GM12891 (cell line): ENCODE data around the gene HJURP.

ENCODE experiments used
- DNase-seq: peaks from one replicate; pipeline ENCODE4 v3.0.0; 2011; ENCODE audit warnings: low spot score; ENCODE audit not compliant: insufficient read length
- FAIRE-seq: peaks from 2 replicates; lab custom pipeline; 2011; peaks lifted over from hg19 to GRCh38; lab: Jason Lieb, UNC
- PAX5 ChIP-seq: IDR thresholded peaks from 2 replicates; pipeline ENCODE4 v1.6.1; 2011; ENCODE audit warnings: low read length, moderate library complexity, mild to moderate bottlenecking; ENCODE audit not compliant: insufficient read depth, severe bottlenecking
- POLR2A ChIP-seq: IDR thresholded peaks from 2 replicates; pipeline ENCODE4 v1.6.1; 2011; ENCODE audit warnings: low read depth, low read length, control low read depth
- POLR2AphosphoS5 ChIP-seq: IDR thresholded peaks from 2 replicates; pipeline ENCODE4 v1.6.1; 2011; ENCODE audit warnings: low read depth, low read length, control low read depth
- POU2F2 ChIP-seq: IDR thresholded peaks from 2 replicates; pipeline ENCODE4 v1.6.1; 2011; ENCODE audit warnings: low read depth, mild to moderate bottlenecking, control low read depth, low read length, moderate library complexity
- SPI1 ChIP-seq: IDR thresholded peaks from 2 replicates; pipeline ENCODE4 v1.6.1; 2011; ENCODE audit warnings: low read depth, low read length, control low read depth
- TAF1 ChIP-seq: IDR thresholded peaks from 2 replicates; pipeline ENCODE4 v1.6.1; 2011; ENCODE audit warnings: low read depth, low read length, control low read depth

Gene HJURP

GRCh38 chr2:233866479-233866878 is 12.1 kb upstream of the HJURP start:
- TF ChIP-seq POLR2A (no peak), POU2F2 (no peak), POLR2AphosphoS5 (no peak), TAF1 (no peak), SPI1 (no peak), PAX5 (no peak)
- DNase-seq = no peak
- FAIRE-seq = no peak

- peak; percentile 81 for FAIRE-seq
- DNase-seq = no peak
- TF ChIP-seq POLR2A (no peak), SPI1 (no peak), PAX5 (no peak), TAF1 (no peak), POU2F2 (no peak), POLR2AphosphoS5 (no peak)
Observed at GRCh38 chr2:233865838-233866237, 11.5 kb upstream of the HJURP start.

GRCh38 chr2:233862261-233862768 is 8.0 kb upstream of the HJURP start:
- no peak for TF ChIP-seq POLR2AphosphoS5
- no peak for TF ChIP-seq POLR2A
- TF ChIP-seq TAF1 = no peak
- no peak for TF ChIP-seq POU2F2
- no peak for TF ChIP-seq PAX5
- TF ChIP-seq SPI1 = no peak
- FAIRE-seq (no peak), DNase-seq (no peak)

- no peak for FAIRE-seq
- TF ChIP-seq POLR2A (no peak), TAF1 (no peak), PAX5 (no peak), POLR2AphosphoS5 (no peak), SPI1 (no peak)
- DNase-seq = no peak
Observed at GRCh38 chr2:233858331-233858730, 4.0 kb upstream of the HJURP start.

- no peak for FAIRE-seq
- DNase-seq = no peak
- TF ChIP-seq PAX5 (no peak), TAF1 (no peak), POLR2A (no peak), POU2F2 (no peak), POLR2AphosphoS5 (no peak), SPI1 (no peak)
Observed at GRCh38 chr2:233857511-233858141, 3.3 kb upstream of the HJURP start.

- FAIRE-seq = no peak
- TF ChIP-seq SPI1 (no peak), TAF1 (no peak), POLR2A (no peak), POLR2AphosphoS5 (no peak), PAX5 (no peak), POU2F2 (no peak)
- no peak for DNase-seq
Observed at GRCh38 chr2:233856184-233856583, 1.8 kb upstream of the HJURP start.

- no peak for FAIRE-seq
- TF ChIP-seq SPI1 (no peak), PAX5 (no peak), TAF1 (no peak), POLR2A (no peak), POLR2AphosphoS5 (no peak), POU2F2 (no peak)
- DNase-seq = no peak
Observed at GRCh38 chr2:233855345-233855744, 1.0 kb upstream of the HJURP start.

- no peak for FAIRE-seq
- TF ChIP-seq TAF1 (no peak), POLR2AphosphoS5 (no peak), POU2F2 (no peak), POLR2A (no peak), SPI1 (no peak), PAX5 (no peak)
- DNase-seq = no peak
Observed at GRCh38 chr2:233853883-233854240, 473 bp downstream of the HJURP start.

- TF ChIP-seq POLR2A = no peak
- TF ChIP-seq POLR2AphosphoS5 = no peak
- TF ChIP-seq POU2F2 = no peak
- no peak for TF ChIP-seq SPI1
- TF ChIP-seq PAX5 = no peak
- TF ChIP-seq TAF1 = no peak
- peak; percentile 55 for FAIRE-seq
Observed at GRCh38 chr2:233853353-233853752, 982 bp downstream of the HJURP start.

GRCh38 chr2:233852056-233852455 is 2.3 kb downstream of the HJURP start:
- no peak for DNase-seq

More at GRCh38 chr2:233853353-233853752, 982 bp downstream of the HJURP start:
- DNase-seq = no peak

More at GRCh38 chr2:233852056-233852455, 2.3 kb downstream of the HJURP start:
- TF ChIP-seq POLR2A = no peak
- no peak for FAIRE-seq
